Measurements from ENCODE around the gene B4GALT1.

B4GALT1 gene

GRCh38 chr9:33139421-33140228 is 27.5 kb downstream of the B4GALT1 start:
- DNase-seq (ENCODE audit: low spot score) = peak; percentile 87

GRCh38 chr9:33138768-33139167 is 28.4 kb downstream of the B4GALT1 start:
- DNase-seq (ENCODE audit: low spot score) = no peak

- DNase-seq (ENCODE audit: low spot score) = no peak
These were observed 29.3 kb downstream of the B4GALT1 start for GRCh38 chr9:33137781-33138264.

GRCh38 chr9:33136721-33137670 is 30.1 kb downstream of the B4GALT1 start:
- DNase-seq (ENCODE audit: low spot score) = no peak

GRCh38 chr9:33135470-33135958 is 31.6 kb downstream of the B4GALT1 start:
- no peak for DNase-seq (ENCODE audit: low spot score)

- no peak for DNase-seq (ENCODE audit: low spot score)
These were observed 32.1 kb downstream of the B4GALT1 start for GRCh38 chr9:33135031-33135461.

GRCh38 chr9:33133186-33133585 is 34.0 kb downstream of the B4GALT1 start:
- DNase-seq (ENCODE audit: low spot score) = no peak

GRCh38 chr9:33131790-33132772 is 35.1 kb downstream of the B4GALT1 start:
- peak; percentile 84 for DNase-seq (ENCODE audit: low spot score)

GRCh38 chr9:33130961-33131789 is 36.0 kb downstream of the B4GALT1 start:
- DNase-seq (ENCODE audit: low spot score) = no peak

GRCh38 chr9:33129886-33130881 is 37.0 kb downstream of the B4GALT1 start:
- peak; percentile 39 for DNase-seq (ENCODE audit: low spot score)

- no peak for DNase-seq (ENCODE audit: low spot score)
These were observed 37.8 kb downstream of the B4GALT1 start for GRCh38 chr9:33129251-33129885.

- no peak for DNase-seq (ENCODE audit: low spot score)
These were observed 38.6 kb downstream of the B4GALT1 start for GRCh38 chr9:33128570-33128969.

GRCh38 chr9:33127881-33128280 is 39.3 kb downstream of the B4GALT1 start:
- DNase-seq (ENCODE audit: low spot score) = no peak

- DNase-seq (ENCODE audit: low spot score) = no peak
These were observed 41.0 kb downstream of the B4GALT1 start for GRCh38 chr9:33125871-33126823.

GRCh38 chr9:33125461-33125860 is 41.7 kb downstream of the B4GALT1 start:
- no peak for DNase-seq (ENCODE audit: low spot score)

- peak; percentile 36 for DNase-seq (ENCODE audit: low spot score)
These were observed 42.3 kb downstream of the B4GALT1 start for GRCh38 chr9:33124751-33125381.

GRCh38 chr9:33124046-33124445 is 43.1 kb downstream of the B4GALT1 start:
- no peak for DNase-seq (ENCODE audit: low spot score)

Data from GM03348 (cell line).